Measurements from ENCODE around the gene LEF1.

Gene LEF1

GRCh38 chr4:108170631-108171338 is 2.1 kb upstream of the LEF1 start:
- DNase-seq (ENCODE audit: insufficient read length, low spot score) (no peak), FAIRE-seq (no peak)
- no peak for TF ChIP-seq POU2F2 (IDR thresholded peaks at IDR 0.05; ENCODE audit: low read depth, low read length)
- no peak for TF ChIP-seq TAF1 (IDR thresholded peaks at IDR 0.05; ENCODE audit: low read depth, low read length)
- no peak for TF ChIP-seq PAX5 (IDR thresholded peaks at IDR 0.05; ENCODE audit: insufficient read depth, low read length, severe bottlenecking)

GRCh38 chr4:108169664-108170063 is 932 bp upstream of the LEF1 start:
- no peak for TF ChIP-seq POLR2AphosphoS5 (IDR thresholded peaks at IDR 0.05; ENCODE audit: low read depth, low read length)
- no peak for DNase-seq (ENCODE audit: insufficient read length, low spot score)
- FAIRE-seq: no peak

- TF ChIP-seq POLR2AphosphoS5 (IDR thresholded peaks at IDR 0.05; ENCODE audit: low read depth, low read length) (no peak), PAX5 (IDR thresholded peaks at IDR 0.05; ENCODE audit: insufficient read depth, low read length, severe bottlenecking) (no peak), SPI1 (IDR thresholded peaks at IDR 0.05; ENCODE audit: low read depth, low read length) (no peak), POU2F2 (IDR thresholded peaks at IDR 0.05; ENCODE audit: low read depth, low read length) (no peak), TAF1 (IDR thresholded peaks at IDR 0.05; ENCODE audit: low read depth, low read length) (no peak), POLR2A (IDR thresholded peaks at IDR 0.05; ENCODE audit: low read depth, low read length) (no peak)
- DNase-seq (ENCODE audit: insufficient read length, low spot score): no peak
- no peak for FAIRE-seq
These were observed 517 bp downstream of the LEF1 start for GRCh38 chr4:108168160-108168670.

GRCh38 chr4:108166441-108167315 is 2.1 kb downstream of the LEF1 start:
- FAIRE-seq (no peak), DNase-seq (ENCODE audit: insufficient read length, low spot score) (no peak)
- no peak for TF ChIP-seq POLR2A (IDR thresholded peaks at IDR 0.05; ENCODE audit: low read depth, low read length)
- TF ChIP-seq SPI1 (IDR thresholded peaks at IDR 0.05; ENCODE audit: low read depth, low read length): no peak
- TF ChIP-seq TAF1 (IDR thresholded peaks at IDR 0.05; ENCODE audit: low read depth, low read length): no peak
- TF ChIP-seq PAX5 (IDR thresholded peaks at IDR 0.05; ENCODE audit: insufficient read depth, low read length, severe bottlenecking): no peak
- no peak for TF ChIP-seq POLR2AphosphoS5 (IDR thresholded peaks at IDR 0.05; ENCODE audit: low read depth, low read length)
- TF ChIP-seq POU2F2 (IDR thresholded peaks at IDR 0.05; ENCODE audit: low read depth, low read length): no peak

GRCh38 chr4:108166038-108166437 is 2.7 kb downstream of the LEF1 start:
- no peak for TF ChIP-seq POLR2A (IDR thresholded peaks at IDR 0.05; ENCODE audit: low read depth, low read length)
- no peak for TF ChIP-seq POLR2AphosphoS5 (IDR thresholded peaks at IDR 0.05; ENCODE audit: low read depth, low read length)
- TF ChIP-seq POU2F2 (IDR thresholded peaks at IDR 0.05; ENCODE audit: low read depth, low read length): no peak
- no peak for TF ChIP-seq SPI1 (IDR thresholded peaks at IDR 0.05; ENCODE audit: low read depth, low read length)
- TF ChIP-seq PAX5 (IDR thresholded peaks at IDR 0.05; ENCODE audit: insufficient read depth, low read length, severe bottlenecking): no peak
- no peak for TF ChIP-seq TAF1 (IDR thresholded peaks at IDR 0.05; ENCODE audit: low read depth, low read length)
- FAIRE-seq: no peak
- no peak for DNase-seq (ENCODE audit: insufficient read length, low spot score)

- FAIRE-seq (peak; percentile 75), DNase-seq (ENCODE audit: insufficient read length, low spot score) (no peak)
- TF ChIP-seq PAX5 (IDR thresholded peaks at IDR 0.05; ENCODE audit: insufficient read depth, low read length, severe bottlenecking) (no peak), SPI1 (IDR thresholded peaks at IDR 0.05; ENCODE audit: low read depth, low read length) (no peak), POU2F2 (IDR thresholded peaks at IDR 0.05; ENCODE audit: low read depth, low read length) (no peak), POLR2AphosphoS5 (IDR thresholded peaks at IDR 0.05; ENCODE audit: low read depth, low read length) (no peak), POLR2A (IDR thresholded peaks at IDR 0.05; ENCODE audit: low read depth, low read length) (no peak), TAF1 (IDR thresholded peaks at IDR 0.05; ENCODE audit: low read depth, low read length) (no peak)
These were observed 3.1 kb downstream of the LEF1 start for GRCh38 chr4:108165586-108165985.

GRCh38 chr4:108163351-108163750 is 5.4 kb downstream of the LEF1 start:
- no peak for DNase-seq (ENCODE audit: insufficient read length, low spot score)

GRCh38 chr4:108160741-108161352 is 7.9 kb downstream of the LEF1 start:
- no peak for DNase-seq (ENCODE audit: insufficient read length, low spot score)
- no peak for FAIRE-seq
- TF ChIP-seq POLR2A (IDR thresholded peaks at IDR 0.05; ENCODE audit: low read depth, low read length): no peak

More at GRCh38 chr4:108163351-108163750, 5.4 kb downstream of the LEF1 start:
- FAIRE-seq: no peak
- no peak for TF ChIP-seq TAF1 (IDR thresholded peaks at IDR 0.05; ENCODE audit: low read depth, low read length)
- TF ChIP-seq SPI1 (IDR thresholded peaks at IDR 0.05; ENCODE audit: low read depth, low read length): no peak
- TF ChIP-seq PAX5 (IDR thresholded peaks at IDR 0.05; ENCODE audit: insufficient read depth, low read length, severe bottlenecking): no peak

- FAIRE-seq (no peak), DNase-seq (ENCODE audit: insufficient read length, low spot score) (no peak)
- TF ChIP-seq POLR2A (IDR thresholded peaks at IDR 0.05; ENCODE audit: low read depth, low read length) (no peak), PAX5 (IDR thresholded peaks at IDR 0.05; ENCODE audit: insufficient read depth, low read length, severe bottlenecking) (no peak), POU2F2 (IDR thresholded peaks at IDR 0.05; ENCODE audit: low read depth, low read length) (no peak), POLR2AphosphoS5 (IDR thresholded peaks at IDR 0.05; ENCODE audit: low read depth, low read length) (no peak), TAF1 (IDR thresholded peaks at IDR 0.05; ENCODE audit: low read depth, low read length) (no peak)
These were observed 8.9 kb downstream of the LEF1 start for GRCh38 chr4:108159845-108160244.

- FAIRE-seq (no peak), DNase-seq (ENCODE audit: insufficient read length, low spot score) (no peak)
- no peak for TF ChIP-seq POLR2A (IDR thresholded peaks at IDR 0.05; ENCODE audit: low read depth, low read length)
- no peak for TF ChIP-seq TAF1 (IDR thresholded peaks at IDR 0.05; ENCODE audit: low read depth, low read length)
- TF ChIP-seq POU2F2 (IDR thresholded peaks at IDR 0.05; ENCODE audit: low read depth, low read length): no peak
- TF ChIP-seq PAX5 (IDR thresholded peaks at IDR 0.05; ENCODE audit: insufficient read depth, low read length, severe bottlenecking): no peak
- no peak for TF ChIP-seq SPI1 (IDR thresholded peaks at IDR 0.05; ENCODE audit: low read depth, low read length)
- TF ChIP-seq POLR2AphosphoS5 (IDR thresholded peaks at IDR 0.05; ENCODE audit: low read depth, low read length): no peak
These were observed 11.1 kb downstream of the LEF1 start for GRCh38 chr4:108157655-108158054.
